Activated CD8-positive, alpha-beta memory T cell treated with anti-CD3 and anti-CD28 coated beads, Interleukin-2, amount 50 U/mL, for 4 hours (primary cell): Measurements from ENCODE around the gene CTXND1.

Experiments
- DNase-seq: peaks from one replicate; pipeline ENCODE4 v3.0.0-alpha.2; 2020

Gene CTXND1

DNA sequence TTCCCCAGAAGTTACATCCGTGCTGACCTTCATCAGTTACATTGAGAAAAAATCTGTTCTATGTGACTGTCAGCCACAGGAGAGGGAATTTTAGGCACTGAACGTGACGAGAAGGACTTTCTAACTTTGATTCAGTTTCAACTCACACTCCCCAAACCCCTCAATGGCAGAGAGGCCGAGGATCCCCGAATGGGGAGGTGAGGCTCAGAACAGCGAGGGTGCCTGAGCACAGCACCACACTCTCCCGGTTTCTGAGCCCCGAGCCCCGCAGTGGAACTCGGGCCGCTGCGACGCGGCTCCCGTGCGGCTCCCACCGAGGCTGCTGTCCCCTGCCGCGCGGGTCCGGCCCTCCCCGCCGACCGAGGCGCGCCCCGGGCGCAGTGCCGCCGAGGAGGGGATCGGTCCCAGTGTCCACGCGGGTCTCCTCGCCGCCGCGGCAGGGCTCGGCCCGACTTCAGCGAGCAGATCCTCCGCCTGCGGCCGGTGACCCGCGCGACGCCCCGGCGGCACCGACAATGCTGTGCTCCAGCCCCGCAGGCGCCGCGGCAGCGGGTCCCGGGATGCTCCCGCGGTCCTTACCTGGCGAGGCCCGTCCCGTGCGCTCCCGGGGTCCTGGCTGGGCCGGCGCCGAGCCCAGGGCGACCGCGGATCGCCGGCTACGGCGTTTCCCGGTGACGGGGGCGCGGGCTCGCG lies 439 bp downstream of the CTXND1 start:
- no peak for DNase-seq

- no peak for DNase-seq
These were observed 1.2 kb downstream of the CTXND1 start for GRCh38 chr15:80250614-80251427.

DNA sequence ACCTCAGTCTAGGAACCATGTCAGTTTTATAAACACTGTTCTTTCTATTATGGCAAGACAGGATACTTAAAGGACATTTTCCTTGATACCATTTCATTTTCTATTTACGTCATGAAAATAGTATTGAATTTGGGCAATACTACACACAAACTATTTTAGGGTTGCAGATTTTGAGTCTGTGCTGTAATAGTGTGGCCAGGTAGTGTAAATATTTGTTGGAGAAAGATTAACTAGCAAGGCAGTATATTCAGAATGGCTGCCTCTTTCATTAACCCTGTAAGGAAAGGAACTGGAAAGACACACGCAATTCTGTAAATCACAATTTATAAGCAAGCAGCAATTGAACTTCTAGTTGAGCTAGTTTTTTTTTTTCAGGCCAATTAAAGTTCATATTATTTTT lies 2.0 kb downstream of the CTXND1 start:
- DNase-seq = no peak

DNA sequence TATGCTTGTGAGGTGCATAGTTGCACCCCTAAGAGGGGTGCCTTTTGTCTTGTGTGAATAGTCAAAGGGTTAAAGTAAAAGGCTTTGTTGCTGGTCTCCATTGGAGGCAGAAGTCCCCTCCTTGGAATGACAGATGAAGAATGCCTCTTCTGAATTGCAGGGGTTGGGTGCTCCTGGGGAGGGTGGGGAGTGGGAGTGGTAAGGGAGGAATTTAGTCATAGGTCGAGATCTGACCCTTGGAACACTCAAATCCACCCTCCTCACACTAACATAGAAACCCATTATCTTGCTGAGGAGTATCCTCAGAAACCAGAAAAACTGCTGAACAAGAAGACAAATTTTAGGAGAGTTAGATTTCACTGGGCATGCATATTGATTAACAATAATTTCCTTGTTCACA lies 4.7 kb downstream of the CTXND1 start:
- no peak for DNase-seq

GRCh38 chr15:80246425-80246894 lies 5.6 kb downstream of the CTXND1 start:
- DNase-seq = no peak

DNA sequence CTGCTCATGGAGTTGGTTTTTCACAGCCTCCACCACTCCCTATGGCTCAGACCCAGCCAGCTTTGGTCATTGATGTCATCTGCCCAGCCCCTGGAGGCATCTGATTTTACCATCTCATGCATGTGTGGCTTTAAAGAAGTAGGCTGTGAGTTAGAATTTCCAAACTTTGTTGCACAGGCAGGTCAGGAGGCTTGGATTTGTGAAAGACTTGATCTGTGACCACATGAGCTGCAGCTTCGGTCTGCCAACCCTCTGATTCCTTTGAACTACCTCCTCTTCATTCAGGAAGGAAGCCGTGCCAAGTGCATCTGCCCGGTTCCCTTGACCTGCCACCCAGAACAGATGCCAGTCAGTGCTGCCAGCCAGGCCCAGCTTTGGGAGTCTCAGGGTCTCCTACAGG lies 9.2 kb downstream of the CTXND1 start:
- no peak for DNase-seq

DNA sequence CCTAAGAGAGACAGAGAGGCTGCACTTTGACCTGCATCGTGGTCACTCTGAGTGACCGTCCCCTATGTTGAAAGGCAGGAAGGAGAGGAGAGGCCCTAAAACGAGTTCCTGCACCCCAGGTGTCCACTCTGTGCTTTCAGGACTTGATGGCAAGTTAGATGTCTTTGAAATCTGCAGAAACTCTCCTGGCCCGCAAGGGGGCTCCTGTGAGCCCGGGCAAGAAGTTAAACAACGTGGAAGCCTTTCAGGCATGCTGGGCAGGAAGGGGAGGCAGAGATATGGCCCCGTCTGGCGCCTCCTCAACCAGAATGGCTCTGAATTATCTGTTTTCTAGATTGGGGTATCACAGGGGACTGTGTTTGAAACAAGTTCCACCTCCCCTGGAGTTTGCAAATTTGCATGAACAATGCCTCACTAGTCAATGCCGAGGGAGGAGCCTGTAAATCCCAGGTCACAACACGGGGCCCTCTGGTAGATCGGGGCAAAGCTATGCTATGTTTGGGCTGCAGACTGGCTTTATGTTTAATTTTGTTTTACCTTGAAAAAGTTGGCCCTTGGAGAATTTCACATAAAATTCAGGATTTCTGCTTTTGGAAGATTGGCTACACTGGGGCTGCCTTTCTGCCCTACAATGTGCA lies 9.8 kb downstream of the CTXND1 start:
- DNase-seq = no peak

DNA sequence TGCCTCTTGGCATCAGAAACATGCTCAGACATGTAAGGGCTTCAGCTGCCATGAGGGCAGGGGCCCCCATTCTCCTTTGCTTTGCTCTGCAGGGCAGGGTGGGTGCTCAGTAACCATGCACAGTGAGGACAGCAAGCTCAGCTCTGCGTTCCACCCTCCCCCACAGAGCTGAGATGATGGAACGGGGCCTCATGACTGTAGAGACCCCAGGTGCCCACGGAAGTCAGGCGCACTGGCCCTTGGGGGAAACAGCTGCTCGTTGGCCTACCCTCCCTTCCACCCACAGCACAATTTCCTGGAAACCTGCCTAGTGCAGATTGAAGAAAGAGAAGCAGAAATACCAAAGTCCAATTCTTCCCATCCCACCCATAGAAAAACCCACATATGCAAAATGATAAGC lies 10.5 kb downstream of the CTXND1 start:
- no peak for DNase-seq

DNA sequence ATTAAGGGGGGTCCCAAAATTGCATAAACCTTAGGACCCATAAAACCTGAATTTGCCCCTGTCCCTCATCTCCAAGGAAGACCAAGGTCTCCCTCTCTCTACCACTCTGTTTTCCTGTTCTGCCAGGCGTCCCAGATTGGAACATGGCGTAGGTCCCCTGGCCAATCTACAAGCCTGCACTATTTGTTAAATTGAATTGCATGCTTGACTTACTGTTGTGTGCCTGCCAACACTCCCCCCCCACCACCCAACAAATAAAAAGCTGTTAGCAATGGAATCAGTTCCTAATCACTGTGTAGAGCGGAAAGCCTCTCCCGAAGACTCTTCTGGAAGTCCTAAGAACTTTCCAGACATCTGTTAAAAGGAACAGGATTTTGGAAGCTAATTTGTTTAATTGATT lies 11.7 kb downstream of the CTXND1 start:
- DNase-seq = no peak

DNA sequence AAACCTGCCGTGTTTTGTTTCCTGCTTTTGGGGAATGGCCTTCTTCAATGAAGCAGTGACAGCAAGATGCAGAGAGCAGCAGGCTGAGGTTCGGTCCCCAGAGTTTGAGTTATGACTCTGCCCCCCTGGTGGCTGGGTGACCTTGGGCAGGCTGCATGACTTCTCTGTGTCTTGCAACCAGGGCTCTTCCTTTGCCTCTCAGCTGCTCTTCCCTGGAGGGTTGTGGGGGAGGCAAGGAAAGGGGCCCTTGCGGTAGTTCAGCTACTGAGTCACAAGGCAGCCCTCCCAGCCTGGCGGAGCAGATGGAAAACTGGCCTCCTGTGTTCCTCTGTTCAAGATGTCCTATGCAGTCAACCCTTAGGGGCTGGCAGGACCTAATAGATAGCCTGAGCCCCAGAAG lies 17.1 kb downstream of the CTXND1 start:
- peak; percentile 29 for DNase-seq

- no peak for DNase-seq
These were observed 18.4 kb downstream of the CTXND1 start for GRCh38 chr15:80233581-80233980.

- DNase-seq = no peak
These were observed 20.6 kb downstream of the CTXND1 start for GRCh38 chr15:80231371-80231770.

GRCh38 chr15:80228959-80229610 lies 22.9 kb downstream of the CTXND1 start:
- DNase-seq = no peak

DNA sequence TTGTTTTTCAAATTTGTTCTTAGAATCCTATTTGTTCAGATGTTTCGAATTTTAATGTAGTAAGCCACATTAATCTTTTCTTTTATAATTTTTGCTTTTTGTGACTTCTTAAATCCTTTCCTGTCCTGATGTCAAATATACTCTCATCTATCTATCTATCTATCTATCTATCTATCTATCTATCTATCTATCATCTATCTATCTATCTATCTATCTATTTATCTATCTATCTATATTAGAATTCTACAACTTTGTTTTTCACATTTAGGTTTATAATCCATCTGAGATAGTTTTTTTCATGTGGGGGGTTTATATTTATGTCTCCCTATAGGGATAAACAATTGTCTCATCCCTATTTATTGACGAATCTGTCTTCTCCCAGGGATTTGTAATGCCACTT lies 32.1 kb downstream of the CTXND1 start:
- no peak for DNase-seq

GRCh38 chr15:80217327-80217900 lies 34.6 kb downstream of the CTXND1 start:
- no peak for DNase-seq

DNA sequence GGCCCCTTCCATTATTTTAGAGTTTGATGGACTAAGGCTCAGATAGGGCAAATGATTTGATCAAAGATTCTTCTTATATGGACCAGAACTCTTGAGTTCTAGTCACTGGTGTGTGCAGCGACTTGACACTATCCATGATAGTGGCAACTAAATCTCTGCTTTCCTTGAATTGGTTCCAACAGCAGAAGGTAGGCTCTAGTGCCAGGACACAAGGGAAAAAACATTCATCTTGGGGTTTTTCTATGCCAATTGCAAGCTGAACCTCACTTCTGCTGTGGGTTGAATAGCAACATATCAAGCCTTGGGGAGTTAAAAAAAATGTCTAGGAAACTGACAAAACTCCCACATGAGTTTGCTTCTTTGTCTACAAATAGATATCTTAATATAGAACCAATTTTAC lies 35.1 kb downstream of the CTXND1 start:
- DNase-seq = no peak

- DNase-seq = no peak
These were observed 35.9 kb downstream of the CTXND1 start for GRCh38 chr15:80216141-80216540.

- DNase-seq = no peak
These were observed 37.1 kb downstream of the CTXND1 start for GRCh38 chr15:80214910-80215309.

- no peak for DNase-seq
These were observed 40.0 kb downstream of the CTXND1 start for GRCh38 chr15:80211976-80212375.

- DNase-seq = no peak
These were observed 41.1 kb downstream of the CTXND1 start for GRCh38 chr15:80210611-80211573.
